Measurements from ENCODE around the gene VPS8.
A peak's percentile ranks its signal among the peaks of the same experiment; 100 is the strongest.

VPS8 gene, protein sequence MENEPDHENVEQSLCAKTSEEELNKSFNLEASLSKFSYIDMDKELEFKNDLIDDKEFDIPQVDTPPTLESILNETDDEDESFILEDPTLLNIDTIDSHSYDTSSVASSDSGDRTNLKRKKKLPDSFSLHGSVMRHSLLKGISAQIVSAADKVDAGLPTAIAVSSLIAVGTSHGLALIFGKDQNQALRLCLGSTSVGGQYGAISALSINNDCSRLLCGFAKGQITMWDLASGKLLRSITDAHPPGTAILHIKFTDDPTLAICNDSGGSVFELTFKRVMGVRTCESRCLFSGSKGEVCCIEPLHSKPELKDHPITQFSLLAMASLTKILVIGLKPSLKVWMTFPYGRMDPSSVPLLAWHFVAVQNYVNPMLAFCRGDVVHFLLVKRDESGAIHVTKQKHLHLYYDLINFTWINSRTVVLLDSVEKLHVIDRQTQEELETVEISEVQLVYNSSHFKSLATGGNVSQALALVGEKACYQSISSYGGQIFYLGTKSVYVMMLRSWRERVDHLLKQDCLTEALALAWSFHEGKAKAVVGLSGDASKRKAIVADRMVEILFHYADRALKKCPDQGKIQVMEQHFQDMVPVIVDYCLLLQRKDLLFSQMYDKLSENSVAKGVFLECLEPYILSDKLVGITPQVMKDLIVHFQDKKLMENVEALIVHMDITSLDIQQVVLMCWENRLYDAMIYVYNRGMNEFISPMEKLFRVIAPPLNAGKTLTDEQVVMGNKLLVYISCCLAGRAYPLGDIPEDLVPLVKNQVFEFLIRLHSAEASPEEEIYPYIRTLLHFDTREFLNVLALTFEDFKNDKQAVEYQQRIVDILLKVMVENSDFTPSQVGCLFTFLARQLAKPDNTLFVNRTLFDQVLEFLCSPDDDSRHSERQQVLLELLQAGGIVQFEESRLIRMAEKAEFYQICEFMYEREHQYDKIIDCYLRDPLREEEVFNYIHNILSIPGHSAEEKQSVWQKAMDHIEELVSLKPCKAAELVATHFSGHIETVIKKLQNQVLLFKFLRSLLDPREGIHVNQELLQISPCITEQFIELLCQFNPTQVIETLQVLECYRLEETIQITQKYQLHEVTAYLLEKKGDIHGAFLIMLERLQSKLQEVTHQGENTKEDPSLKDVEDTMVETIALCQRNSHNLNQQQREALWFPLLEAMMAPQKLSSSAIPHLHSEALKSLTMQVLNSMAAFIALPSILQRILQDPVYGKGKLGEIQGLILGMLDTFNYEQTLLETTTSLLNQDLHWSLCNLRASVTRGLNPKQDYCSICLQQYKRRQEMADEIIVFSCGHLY (N-terminal part only)

DNA sequence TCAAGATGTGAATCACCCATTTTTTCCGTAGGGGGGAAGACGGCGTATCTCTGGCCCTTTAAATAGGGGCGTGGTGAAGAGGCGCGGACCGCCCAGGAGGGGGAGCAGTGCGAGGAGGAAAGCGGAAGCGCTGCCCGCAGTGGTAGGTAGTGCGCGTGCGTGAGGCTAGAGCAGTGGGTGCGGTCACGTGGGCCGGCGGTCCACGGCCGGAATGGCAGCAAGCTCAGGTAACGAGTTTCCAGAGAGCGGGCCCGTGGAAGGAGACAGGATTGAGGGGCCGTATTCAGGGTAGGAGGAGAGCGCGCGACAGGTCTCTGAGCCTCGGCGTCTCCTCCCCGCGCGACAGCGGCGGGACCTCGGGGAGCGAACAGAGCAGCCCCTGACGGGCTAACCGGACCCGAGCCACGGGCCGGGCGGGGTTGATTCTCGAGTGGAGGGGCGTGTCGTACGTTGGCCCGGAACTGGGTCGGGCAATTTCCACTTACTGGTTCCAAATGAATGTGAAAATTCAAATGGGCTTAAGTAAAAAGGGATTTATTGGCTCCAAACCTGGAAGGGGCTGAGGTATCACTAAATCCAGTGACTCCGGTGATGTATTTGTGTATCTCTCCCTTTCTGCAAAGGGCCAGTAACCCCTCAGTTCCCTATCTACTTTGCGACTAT is at the start of gene VPS8:
Gene VPS8 (plus strand): TSS at position 168 of the 663 bp plus-strand sequence. CDS start 12,467 bp downstream, outside the sequence.
- peaks cover 7% of the 10 kb centered on the region for H3K36me3 Mint-ChIP-seq
- ATAC-seq (ENCODE audit: low read depth) (peak; percentile 90), DNase-seq (ENCODE audit: low spot score in 2 of 2) (peak; percentile 94 to 96)
- peaks cover 23% of the 10 kb centered on the region for H3K4me1 Mint-ChIP-seq
- H3K27me3 Mint-ChIP-seq, result no peaks in the 10 kb centered on the region
- no peaks in the 10 kb centered on the region for H3K9me3 Mint-ChIP-seq
- H3K4me3 Mint-ChIP-seq, result peak within 1 kb of the TSS; percentile 86
- peak within 1 kb of the TSS; percentile 85 for H3K27ac Mint-ChIP-seq

DNA sequence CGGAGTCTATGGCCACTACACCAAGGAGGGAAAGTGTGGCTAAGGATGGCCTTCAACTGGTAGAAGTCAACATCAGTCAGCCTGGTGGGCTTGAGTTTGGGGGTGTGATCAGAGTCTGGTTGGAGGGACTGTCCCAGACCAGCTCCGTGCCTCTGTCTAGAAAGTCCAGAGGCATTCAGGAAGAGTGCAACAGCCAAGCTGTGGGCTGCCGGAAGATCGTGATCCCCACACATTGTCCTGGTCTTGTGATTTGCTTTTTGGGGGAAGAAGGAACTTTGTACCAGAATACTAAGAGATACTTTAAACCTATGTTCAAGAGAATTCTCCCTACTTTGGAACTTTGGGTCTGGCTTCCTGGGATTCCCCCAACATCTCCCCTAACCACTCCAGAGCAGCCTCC is 47.8 kb upstream of the VPS8 start:
- DNase-seq (ENCODE audit: low spot score in 2 of 2) (no peak), ATAC-seq (ENCODE audit: low read depth) (no peak)
- peaks cover 2% of the 10 kb centered on the region for H3K27me3 Mint-ChIP-seq
- H3K27ac Mint-ChIP-seq, result no peak overlapping the region
- H3K4me3 Mint-ChIP-seq, result no peak overlapping the region
- H3K36me3 Mint-ChIP-seq, result no peaks in the 10 kb centered on the region
- peaks cover 21% of the 10 kb centered on the region for H3K4me1 Mint-ChIP-seq
- H3K9me3 Mint-ChIP-seq, result no peaks in the 10 kb centered on the region

DNA sequence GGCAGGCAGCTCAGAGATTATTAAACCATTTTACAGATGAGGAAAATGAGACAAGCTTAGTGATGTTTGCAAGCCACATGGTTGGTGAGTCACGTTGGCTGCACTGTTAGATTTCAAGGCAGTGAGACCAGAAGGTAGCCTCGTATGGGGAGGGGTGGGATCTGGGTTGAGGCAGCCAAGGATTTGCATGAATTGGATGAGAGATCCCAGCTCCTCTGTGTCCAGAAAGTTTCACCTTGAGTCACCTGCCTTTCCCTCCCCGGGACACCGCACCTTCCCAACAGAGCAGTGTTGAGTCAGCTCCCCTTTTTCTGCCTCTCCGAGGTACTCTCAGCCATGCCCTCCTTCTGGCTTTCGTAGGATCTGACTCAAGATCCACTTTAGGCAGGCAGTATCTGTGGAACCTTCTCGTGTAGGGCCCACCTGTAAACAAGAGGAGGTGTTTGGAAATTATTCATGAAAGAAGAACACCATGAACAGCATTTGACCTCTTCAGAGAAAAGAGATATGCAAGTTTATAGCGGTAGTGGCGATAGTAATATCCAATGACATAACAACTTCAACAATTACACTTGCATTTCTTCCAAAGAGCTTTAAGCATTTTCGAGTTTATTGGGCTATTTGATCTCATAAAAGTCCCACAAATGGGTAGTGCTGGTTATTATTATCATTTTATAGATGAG is 46.8 kb upstream of the VPS8 start:
- ATAC-seq (ENCODE audit: low read depth) (no peak), DNase-seq (ENCODE audit: low spot score in 2 of 2) (no peak)
- Mint-ChIP-seq H3K4me1 (peaks cover 21% of the 10 kb centered on the region), H3K27me3 (peaks cover 2% of the 10 kb centered on the region), H3K36me3 (no peaks in the 10 kb centered on the region), H3K9me3 (no peaks in the 10 kb centered on the region), H3K27ac (peak overlapping the region; percentile 0), H3K4me3 (no peak overlapping the region)

DNA sequence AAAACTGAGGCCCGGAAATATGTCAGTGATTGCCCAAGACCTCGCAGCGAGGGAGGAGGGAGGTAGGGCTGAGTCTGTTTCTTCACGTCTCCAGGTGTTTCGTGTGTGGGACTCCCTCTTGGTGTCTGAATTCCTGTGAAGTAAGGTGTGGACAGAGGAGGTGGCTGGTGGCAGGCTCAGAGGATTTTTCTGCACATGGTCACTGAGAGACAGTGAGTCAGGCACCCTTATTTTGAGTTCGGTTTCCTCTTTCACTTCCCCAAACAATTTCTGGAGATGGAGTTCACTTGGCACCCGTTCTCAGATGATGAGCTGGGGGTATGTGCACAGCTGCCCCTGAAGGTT is 46.3 kb upstream of the VPS8 start:
- peak overlapping the region; percentile 0 for H3K27ac Mint-ChIP-seq
- no peaks in the 10 kb centered on the region for H3K9me3 Mint-ChIP-seq
- H3K4me3 Mint-ChIP-seq, result peak overlapping the region; percentile 58
- ATAC-seq (ENCODE audit: low read depth) (peak; percentile 99), DNase-seq (ENCODE audit: low spot score in 2 of 2) (peak in 1 of 2 donors; percentile 44)
- H3K27me3 Mint-ChIP-seq, result peaks cover 2% of the 10 kb centered on the region
- peaks cover 21% of the 10 kb centered on the region for H3K4me1 Mint-ChIP-seq
- H3K36me3 Mint-ChIP-seq, result no peaks in the 10 kb centered on the region

DNA sequence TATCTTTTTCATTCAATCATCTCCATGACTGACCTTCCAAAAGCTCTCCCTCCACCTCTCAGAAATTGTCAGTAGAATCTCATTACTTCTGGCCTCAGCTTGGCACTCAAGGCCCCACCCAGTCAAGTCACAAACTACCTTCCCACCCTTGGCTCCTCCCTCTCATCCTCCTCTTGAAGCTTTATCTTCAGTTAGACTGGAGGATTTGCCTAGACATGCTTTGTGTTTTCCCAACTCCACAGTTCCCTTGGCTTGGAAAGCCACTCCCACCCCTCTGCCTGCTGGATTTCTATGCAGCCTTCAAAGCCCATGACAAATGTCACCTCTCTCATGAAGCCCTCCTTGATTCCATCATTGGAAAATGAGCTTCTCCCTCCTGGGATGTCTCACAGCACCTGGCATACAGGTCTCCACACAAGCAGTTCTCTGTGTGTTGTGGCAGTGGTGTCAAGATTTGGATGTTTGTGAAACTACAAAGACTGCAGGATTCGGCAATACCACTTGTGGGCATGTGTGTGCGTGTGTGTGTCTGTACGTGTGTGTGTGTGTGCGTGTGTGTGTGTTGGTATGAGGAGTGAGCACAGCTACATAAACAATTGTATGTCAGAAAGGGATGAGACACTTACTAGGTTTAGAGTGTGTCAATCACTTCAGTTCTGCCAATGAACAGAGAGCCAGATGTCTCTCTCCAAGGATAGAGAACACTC is 45.3 kb upstream of the VPS8 start:
- Mint-ChIP-seq H3K27me3 (peaks cover 2% of the 10 kb centered on the region), H3K27ac (no peak overlapping the region), H3K9me3 (no peaks in the 10 kb centered on the region), H3K4me3 (peak overlapping the region; percentile 6), H3K4me1 (peaks cover 19% of the 10 kb centered on the region), H3K36me3 (no peaks in the 10 kb centered on the region)
- no peak for ATAC-seq (ENCODE audit: low read depth)
- DNase-seq (ENCODE audit: low spot score in 2 of 2), result no peak

DNA sequence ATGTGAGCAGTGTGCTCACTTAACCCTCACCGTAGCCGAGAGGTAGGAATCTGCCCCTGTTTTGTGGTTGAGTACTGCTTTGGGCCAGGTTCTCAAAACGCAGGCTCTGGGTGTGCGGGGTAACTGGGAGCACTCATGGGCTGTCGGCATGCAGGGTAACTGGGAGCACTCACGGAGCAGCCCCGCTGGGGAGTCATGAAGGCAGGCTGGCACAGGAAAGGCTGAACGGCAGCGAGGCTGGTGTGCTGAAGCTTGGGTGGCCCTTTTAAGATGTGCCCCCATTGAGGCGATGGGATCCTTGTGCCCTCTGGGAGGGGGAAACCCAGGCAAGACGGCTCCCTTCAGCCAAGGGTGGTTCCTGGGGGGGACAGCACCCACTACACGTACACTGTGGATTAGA is 44.6 kb upstream of the VPS8 start:
- DNase-seq (ENCODE audit: low spot score in 2 of 2) (no peak), ATAC-seq (ENCODE audit: low read depth) (no peak)
- H3K27me3 Mint-ChIP-seq, result peaks cover 2% of the 10 kb centered on the region
- H3K27ac Mint-ChIP-seq, result no peak overlapping the region
- no peak overlapping the region for H3K4me3 Mint-ChIP-seq
- H3K4me1 Mint-ChIP-seq, result peaks cover 19% of the 10 kb centered on the region
- H3K9me3 Mint-ChIP-seq, result no peaks in the 10 kb centered on the region
- no peaks in the 10 kb centered on the region for H3K36me3 Mint-ChIP-seq

DNA sequence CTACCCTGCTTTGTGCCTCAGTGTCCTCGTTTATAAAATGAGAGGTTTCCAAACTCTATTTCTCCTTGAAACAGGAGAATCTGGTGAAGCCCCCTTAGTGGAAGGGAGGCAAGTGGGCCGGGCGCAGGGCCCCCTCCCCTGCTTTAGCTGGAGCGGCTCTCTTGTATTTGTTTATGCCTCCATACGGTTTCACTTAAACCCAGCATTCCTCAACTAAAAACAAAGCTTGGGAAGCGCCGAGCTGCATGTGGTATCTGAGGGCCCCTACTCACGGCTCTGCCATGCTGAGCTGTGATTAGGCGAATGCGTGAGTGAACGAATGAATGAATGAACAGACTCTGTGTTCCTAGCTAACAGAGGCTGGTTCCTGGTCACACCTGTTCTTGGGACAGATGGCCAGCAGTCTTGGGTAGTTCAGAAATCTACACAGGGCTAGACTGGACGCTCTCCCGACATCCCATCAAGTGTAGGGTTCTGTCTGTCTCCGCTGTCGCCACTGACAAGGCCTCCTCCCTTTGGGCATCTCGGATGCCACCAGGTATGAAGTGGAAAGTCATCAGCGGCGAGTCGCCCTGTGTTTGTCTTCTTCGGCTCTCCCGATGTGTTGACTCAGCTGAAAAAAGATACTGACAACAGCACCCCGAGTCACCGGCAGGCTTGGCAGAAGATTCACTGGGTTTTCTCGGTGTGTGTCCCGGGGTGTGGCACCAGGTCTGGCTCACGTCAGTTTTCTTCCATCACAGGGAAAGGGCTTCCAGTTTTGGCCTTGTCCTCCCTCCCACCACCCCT is 42.4 kb upstream of the VPS8 start:
- DNase-seq (ENCODE audit: low spot score in 2 of 2) (no peak), ATAC-seq (ENCODE audit: low read depth) (no peak)
- Mint-ChIP-seq H3K27me3 (peaks cover 4% of the 10 kb centered on the region), H3K9me3 (no peaks in the 10 kb centered on the region), H3K36me3 (no peaks in the 10 kb centered on the region), H3K27ac (no peak overlapping the region), H3K4me1 (peaks cover 20% of the 10 kb centered on the region), H3K4me3 (no peak overlapping the region)

DNA sequence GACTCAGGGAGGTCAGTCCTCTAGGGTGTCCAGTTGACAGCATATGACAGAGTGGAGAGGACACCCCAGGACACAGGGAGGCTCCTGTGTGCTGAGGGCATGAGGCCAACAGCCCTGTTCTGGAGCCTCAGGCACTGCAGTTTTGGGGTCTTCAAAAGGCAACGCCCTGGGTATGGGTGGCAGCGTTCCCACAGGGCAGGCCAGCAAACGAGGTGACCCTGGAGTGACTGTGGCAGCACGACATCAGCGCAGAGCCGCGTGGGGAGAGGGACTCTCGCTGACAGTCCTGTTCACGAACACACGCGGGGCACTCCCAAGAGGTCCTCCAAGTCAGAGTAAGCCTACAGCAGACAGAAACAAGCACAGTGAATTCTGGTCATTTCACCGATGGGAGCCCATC is 41.4 kb upstream of the VPS8 start:
- H3K9me3 Mint-ChIP-seq, result no peaks in the 10 kb centered on the region
- no peak overlapping the region for H3K27ac Mint-ChIP-seq
- H3K4me1 Mint-ChIP-seq, result peaks cover 15% of the 10 kb centered on the region
- no peak for ATAC-seq (ENCODE audit: low read depth)
- H3K4me3 Mint-ChIP-seq, result no peak overlapping the region
- DNase-seq (ENCODE audit: low spot score in 2 of 2), result no peak
- H3K27me3 Mint-ChIP-seq, result peaks cover 6% of the 10 kb centered on the region
- no peaks in the 10 kb centered on the region for H3K36me3 Mint-ChIP-seq

DNA sequence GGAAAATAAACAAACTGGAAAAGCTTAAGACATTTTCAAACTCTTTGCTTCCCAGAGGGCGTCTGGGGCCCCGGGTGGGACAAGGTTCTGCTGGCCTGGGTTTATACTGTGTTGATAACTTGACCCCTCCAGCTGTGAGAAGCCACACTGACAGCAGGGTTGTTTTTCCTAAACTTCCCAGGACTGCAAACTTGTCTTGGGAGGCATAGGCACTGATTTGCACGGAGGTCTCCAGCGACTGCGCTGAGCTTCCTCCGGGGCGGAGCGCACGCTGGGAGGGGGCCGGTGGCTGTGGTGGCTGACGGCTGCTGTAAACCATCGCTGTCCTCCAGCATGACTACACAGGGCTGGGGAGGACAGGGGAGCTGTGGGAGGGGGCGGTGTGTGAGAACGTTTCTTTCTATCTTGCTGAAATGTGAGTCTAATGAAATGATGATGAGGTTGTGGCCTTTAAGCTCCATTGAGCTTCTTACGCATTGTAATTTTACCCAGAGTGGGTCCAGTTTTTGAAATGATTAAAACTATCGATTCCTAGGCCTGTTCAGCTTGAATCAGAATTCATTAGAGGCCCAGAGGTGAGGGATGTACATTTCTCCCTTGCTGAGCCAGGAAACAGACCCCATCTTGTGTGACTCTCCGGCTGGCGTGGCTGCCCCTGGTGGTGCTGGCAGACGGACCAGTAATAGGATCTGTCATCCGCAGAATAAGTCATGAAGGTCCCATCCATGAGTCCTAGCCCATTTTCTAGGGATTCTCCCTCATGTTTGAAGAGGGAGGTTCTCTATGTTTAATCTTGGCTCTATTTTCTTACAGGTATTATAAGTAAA is 40.5 kb upstream of the VPS8 start:
- Mint-ChIP-seq H3K27me3 (peaks cover 6% of the 10 kb centered on the region), H3K27ac (no peak overlapping the region), H3K4me3 (no peak overlapping the region), H3K4me1 (peaks cover 9% of the 10 kb centered on the region), H3K9me3 (no peaks in the 10 kb centered on the region), H3K36me3 (no peaks in the 10 kb centered on the region)
- ATAC-seq (ENCODE audit: low read depth) (no peak), DNase-seq (ENCODE audit: low spot score in 2 of 2) (no peak)

DNA sequence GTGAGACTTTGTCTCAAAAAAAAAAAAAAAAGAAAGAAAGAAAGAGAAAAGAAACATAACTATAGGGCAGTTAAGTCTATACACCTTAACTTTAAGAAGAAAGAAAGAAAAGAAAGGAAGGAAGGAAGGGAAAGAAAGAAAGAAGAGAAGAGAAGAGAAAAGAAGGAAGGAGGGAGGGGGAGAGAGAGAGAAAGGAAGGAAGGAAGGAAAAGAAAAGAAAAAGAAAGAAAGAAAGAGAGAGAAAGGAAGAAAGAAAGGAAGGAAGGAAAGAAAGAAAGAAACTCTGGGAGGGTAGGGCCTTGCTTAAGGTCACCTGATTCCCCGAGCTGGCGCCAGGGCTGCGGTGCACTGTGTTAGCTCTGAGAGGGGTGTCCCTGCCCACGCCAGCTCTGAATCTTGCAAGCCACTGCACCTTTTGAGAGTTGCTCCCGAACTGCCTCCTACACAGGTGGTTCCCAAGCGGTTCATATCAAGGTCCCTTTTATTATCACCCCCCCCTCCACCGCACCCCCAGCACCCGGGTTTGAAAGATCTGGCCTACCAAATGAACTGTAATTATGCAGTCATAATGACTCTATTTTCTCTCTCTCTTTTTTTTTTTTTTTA is 39.2 kb upstream of the VPS8 start:
- H3K4me3 Mint-ChIP-seq, result no peak overlapping the region
- no peaks in the 10 kb centered on the region for H3K9me3 Mint-ChIP-seq
- peaks cover 3% of the 10 kb centered on the region for H3K4me1 Mint-ChIP-seq
- no peak for ATAC-seq (ENCODE audit: low read depth)
- H3K27me3 Mint-ChIP-seq, result peaks cover 4% of the 10 kb centered on the region
- no peak for DNase-seq (ENCODE audit: low spot score in 2 of 2)
- H3K27ac Mint-ChIP-seq, result no peak overlapping the region
- H3K36me3 Mint-ChIP-seq, result no peaks in the 10 kb centered on the region
